GM23248 (cell line): ENCODE data around the gene XPC. TPM values are rescaled to one million over a fixed set of nuclear protein-coding genes. Genes with fewer than 3 reads are reported as not detected.

Experiments used
- DNase-seq: peaks from one replicate; pipeline ENCODE4 v3.0.0-alpha.2; 2015
- H2AFZ ChIP-seq: fragments of 200-600 bp; sonication (generic); 2 replicates; pipeline ENCODE4 v1.6.1; 2016; ENCODE audit warnings: antibody characterized with exemption
- H3F3A ChIP-seq: fragments of 200-600 bp; sonication (generic); 2 replicates; pipeline ENCODE4 v1.6.1; 2016; ENCODE audit warnings: mild to moderate bottlenecking, antibody characterized with exemption, mixed run types; ENCODE audit not compliant: insufficient read depth
- H3K27ac ChIP-seq: fragments of 200-600 bp; sonication (generic); 2 replicates; pipeline ENCODE4 v1.5.1; 2016; ENCODE audit warnings: mild to moderate bottlenecking
- H3K27me3 ChIP-seq: fragments of 200-600 bp; sonication (generic); replicated peaks from 2 replicates; pipeline ENCODE4 v1.6.1; 2016; ENCODE audit warnings: mild to moderate bottlenecking; ENCODE audit not compliant: insufficient read depth
- H3K36me3 ChIP-seq: fragments of 200-600 bp; sonication (generic); 2 replicates; pipeline ENCODE4 v1.6.1; 2016; ENCODE audit warnings: low read depth, mild to moderate bottlenecking
- H3K4me1 ChIP-seq: fragments of 200-600 bp; sonication (generic); 2 replicates; pipeline ENCODE4 v1.6.1; 2016; ENCODE audit warnings: mild to moderate bottlenecking; ENCODE audit not compliant: insufficient read depth
- H3K4me2 ChIP-seq: fragments of 200-600 bp; sonication (generic); one replicate; pipeline ENCODE4 v1.6.1; 2016; ENCODE audit warnings: mild to moderate bottlenecking; ENCODE audit not compliant: unreplicated experiment
- H3K4me3 ChIP-seq: fragments of 200-600 bp; sonication (generic); 2 replicates; pipeline ENCODE4 v1.5.1; 2016; ENCODE audit warnings: mild to moderate bottlenecking
- H3K79me2 ChIP-seq: fragments of 200-600 bp; sonication (generic); 2 replicates; pipeline ENCODE4 v1.6.1; 2016; ENCODE audit warnings: mild to moderate bottlenecking; ENCODE audit not compliant: insufficient read depth
- H3K9ac ChIP-seq: fragments of 200-600 bp; sonication (generic); 2 replicates; pipeline ENCODE4 v1.6.1; 2016; ENCODE audit warnings: mild to moderate bottlenecking
- H3K9me2 ChIP-seq: fragments of 200-600 bp; sonication (generic); 2 replicates; pipeline ENCODE4 v1.6.1; 2016; ENCODE audit warnings: mixed run types, mild to moderate bottlenecking, moderate library complexity; ENCODE audit not compliant: insufficient read depth
- H3K9me3 ChIP-seq: fragments of 200-600 bp; sonication (generic); one replicate; pipeline ENCODE4 v1.6.1; 2017; ENCODE audit warnings: low read depth
- H4K20me1 ChIP-seq: fragments of 200-600 bp; sonication (generic); 2 replicates; pipeline ENCODE4 v1.6.0; 2016; ENCODE audit not compliant: insufficient read depth
- EZH2 ChIP-seq: fragments of 200-600 bp; sonication (generic); IDR thresholded peaks from 2 replicates; pipeline ENCODE4 v1.6.1; 2018; ENCODE audit warnings: antibody characterized with exemption, mild to moderate bottlenecking; ENCODE audit not compliant: insufficient read depth, poor library complexity, severe bottlenecking
- EZH2phosphoT487 ChIP-seq: fragments of 200-600 bp; sonication (generic); IDR thresholded peaks from 2 replicates; pipeline ENCODE4 v1.6.1; 2018; ENCODE audit warnings: antibody characterized with exemption, moderate library complexity, mild to moderate bottlenecking, low read depth; ENCODE audit not compliant: insufficient read depth
- WGBS, 2 experiments: methylation state at CpG; one replicate each; pipeline ENCODE4 v1.1.6; 2015 to 2017; ENCODE audit warnings: low lambda C conversion rate in 2 of 2, low coverage in 1 of 2; ENCODE audit errors: missing lambda C conversion rate in 2 of 2; 5-methylcytosine and 5-hydroxymethylcytosine counted together
- in situ Hi-C: fragments of 300-500 bp; cut with MboI; formaldehyde crosslinking; loops from 2 replicates; pipeline ENCODE4 v1.15.0; 2020
- polyA plus RNA-seq: library from polyadenylated mRNA; unstranded; fragments of >200 nt; fragmentation: Nextera tagmentation; extraction: Ambion mirVana; gene quantifications from 2 replicates; pipeline ENCODE4 v1.2.1, GENCODE V29; 2016
- total RNA-seq: library from RNA; depleted of rRNA; stranded (reverse); fragments of >200 nt; shearing (Covaris generic); gene quantifications from 2 replicates; pipeline ENCODE4 v1.2.3, GENCODE V29; 2014

XPC gene
- total and polyA plus RNA-seq, 2 experiments from 2014 or later: 42.4 to 62.1 TPM

DNA sequence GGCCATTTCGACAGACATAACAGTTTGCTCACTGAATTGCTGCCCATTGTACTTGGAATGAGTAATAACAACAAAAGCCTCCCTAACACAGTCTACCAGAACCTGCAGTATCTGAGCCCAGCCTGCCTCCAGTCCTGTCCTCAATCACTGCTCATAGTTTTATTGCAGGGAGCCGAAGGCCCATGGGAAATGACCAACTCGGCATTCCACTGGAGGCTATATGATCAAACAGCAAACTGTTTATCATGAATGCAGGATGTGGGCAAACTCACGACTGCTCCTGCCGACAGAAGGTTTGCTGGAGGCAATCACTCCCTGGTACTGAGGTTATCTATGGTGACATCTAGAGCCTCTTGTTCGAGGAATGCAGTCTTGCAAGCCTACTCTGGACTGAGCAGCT, 46.5 kb upstream of the XPC start:
- DNase-seq: peak; percentile 42

GRCh38 chr3:14223595-14223994, 45.2 kb upstream of the XPC start:
- no peaks in the 10 kb centered on the region for H3K79me2 ChIP-seq
- no peaks in the 10 kb centered on the region for H4K20me1 ChIP-seq
- DNase-seq: no peak
- H3F3A ChIP-seq: no peaks in the 10 kb centered on the region
- H3K4me1 ChIP-seq: peaks cover 12% of the 10 kb centered on the region; the same call in 1 of the 2 replicates
- no peak overlapping the region for H3K27ac ChIP-seq
- no peaks in the 10 kb centered on the region for H3K36me3 ChIP-seq
- WGBS, 2 experiments: 50 to 59% methylated on average over 1 of the region's 1 CpG
- in situ Hi-C loops: no loop called here
- no peak overlapping the region for H3K4me2 ChIP-seq
- no peaks in the 10 kb centered on the region for H3K27me3 ChIP-seq
- TF ChIP-seq EZH2 (no peak), EZH2phosphoT487 (no peak)
- H3K9me2 ChIP-seq: no peaks in the 10 kb centered on the region
- peaks cover 4% of the 10 kb centered on the region for H3K9me3 ChIP-seq
- H3K4me3 ChIP-seq: no peak overlapping the region
- H2AFZ ChIP-seq: no peak overlapping the region
- no peak overlapping the region for H3K9ac ChIP-seq

More for the DNA sequence above, 46.5 kb upstream of the XPC start:
- Histone ChIP-seq H3F3A (no peaks in the 10 kb centered on the region), H2AFZ (no peak overlapping the region), H3K4me3 (no peak overlapping the region), H4K20me1 (no peaks in the 10 kb centered on the region), H3K36me3 (no peaks in the 10 kb centered on the region), H3K27me3 (no peaks in the 10 kb centered on the region), H3K9ac (no peak overlapping the region), H3K79me2 (no peaks in the 10 kb centered on the region), H3K4me1 (peaks cover 12% of the 10 kb centered on the region; the same call in 1 of the 2 replicates), H3K9me3 (peaks cover 4% of the 10 kb centered on the region), H3K4me2 (no peak overlapping the region), H3K27ac (no peak overlapping the region), H3K9me2 (no peaks in the 10 kb centered on the region)
- WGBS, 2 experiments: 41 to 55% methylated on average over 6 of the region's 6 CpGs
- in situ Hi-C loops: no loop called here
- TF ChIP-seq EZH2 (no peak), EZH2phosphoT487 (no peak)

- H3K4me2 ChIP-seq: no peak overlapping the region
- no peak for TF ChIP-seq EZH2phosphoT487
- TF ChIP-seq EZH2: no peak
- 79% methylated on average over 3 of the region's 3 CpGs for WGBS, 2 experiments
- H3K27me3 ChIP-seq: no peaks in the 10 kb centered on the region
- H3F3A ChIP-seq: no peaks in the 10 kb centered on the region
- no peak for DNase-seq
- no peaks in the 10 kb centered on the region for H4K20me1 ChIP-seq
- H3K9me2 ChIP-seq: no peaks in the 10 kb centered on the region
- peaks cover 12% of the 10 kb centered on the region; the same call in 1 of the 2 replicates for H3K4me1 ChIP-seq
- no peaks in the 10 kb centered on the region for H3K36me3 ChIP-seq
- in situ Hi-C loops: no loop called here
- H3K79me2 ChIP-seq: no peaks in the 10 kb centered on the region
- H3K9ac ChIP-seq: no peak overlapping the region
- H3K27ac ChIP-seq: no peak overlapping the region
- peaks cover 4% of the 10 kb centered on the region for H3K9me3 ChIP-seq
- no peak overlapping the region for H3K4me3 ChIP-seq
- H2AFZ ChIP-seq: no peak overlapping the region
These were observed 44.6 kb upstream of the XPC start for GRCh38 chr3:14222900-14223594.

DNA sequence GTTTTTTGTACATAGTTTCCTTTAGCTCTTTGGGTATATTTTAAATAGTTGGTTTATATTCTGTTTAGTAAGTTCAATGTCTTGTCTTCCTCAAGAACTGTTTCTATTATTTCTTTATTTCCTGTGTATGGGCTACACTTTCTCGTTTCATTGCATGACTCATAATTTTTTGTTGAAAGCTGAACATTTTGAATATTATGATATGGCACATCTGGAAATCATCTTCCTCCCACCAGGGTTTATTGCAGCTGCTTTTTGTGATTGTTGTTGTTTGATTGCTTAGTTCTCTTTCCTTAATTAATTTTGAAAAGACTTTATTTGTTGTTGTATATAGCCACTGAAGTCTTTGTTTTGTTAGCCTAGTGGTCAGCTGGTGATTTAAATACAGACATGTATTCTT, 44.1 kb upstream of the XPC start:
- TF ChIP-seq EZH2: no peak
- TF ChIP-seq EZH2phosphoT487: no peak
- no peaks in the 10 kb centered on the region for H3K79me2 ChIP-seq
- DNase-seq: no peak
- H3K4me1 ChIP-seq: peaks cover 9% of the 10 kb centered on the region; the same call in 1 of the 2 replicates
- no peaks in the 10 kb centered on the region for H4K20me1 ChIP-seq
- H3K27me3 ChIP-seq: no peaks in the 10 kb centered on the region
- no peaks in the 10 kb centered on the region for H3K9me2 ChIP-seq
- in situ Hi-C loops: no loop called here
- no peaks in the 10 kb centered on the region for H3F3A ChIP-seq
- H3K36me3 ChIP-seq: no peaks in the 10 kb centered on the region
- no peak overlapping the region for H3K9ac ChIP-seq
- peaks cover 4% of the 10 kb centered on the region for H3K9me3 ChIP-seq
- H3K4me3 ChIP-seq: no peak overlapping the region
- 0% methylated on average over 1 of the region's 1 CpG for WGBS, 2 experiments
- H2AFZ ChIP-seq: no peak overlapping the region
- H3K4me2 ChIP-seq: no peak overlapping the region
- no peak overlapping the region for H3K27ac ChIP-seq

- Histone ChIP-seq H3K79me2 (no peaks in the 10 kb centered on the region), H3K4me3 (no peak overlapping the region), H4K20me1 (no peaks in the 10 kb centered on the region), H3F3A (no peaks in the 10 kb centered on the region), H3K4me2 (no peak overlapping the region), H3K27ac (no peak overlapping the region), H3K9ac (no peak overlapping the region), H3K27me3 (no peaks in the 10 kb centered on the region), H3K4me1 (peaks cover 9% of the 10 kb centered on the region; the same call in 1 of the 2 replicates), H3K9me3 (peaks cover 4% of the 10 kb centered on the region), H3K36me3 (no peaks in the 10 kb centered on the region), H2AFZ (no peak overlapping the region), H3K9me2 (no peaks in the 10 kb centered on the region)
- WGBS, 2 experiments: 85 to 88% methylated on average over 1 of the region's 1 CpG
- DNase-seq: no peak
- in situ Hi-C loops: no loop called here
- TF ChIP-seq EZH2phosphoT487 (no peak), EZH2 (no peak)
These were observed 43.5 kb upstream of the XPC start for GRCh38 chr3:14221902-14222301.
